ENCODE results near the gene RPS27L.

- no peak for TF ChIP-seq ZFP3 (CRISPR knock-in tag; IDR thresholded peaks at IDR 0.05)
- TF ChIP-seq ZNF8 (CRISPR knock-in tag; IDR thresholded peaks at IDR 0.05): no peak
- no peak for TF ChIP-seq CSRNP3 (CRISPR knock-in tag; IDR thresholded peaks at IDR 0.05)
- no peak for TF ChIP-seq RARB (CRISPR knock-in tag; IDR thresholded peaks at IDR 0.05)
- TF ChIP-seq TCF4 (CRISPR knock-in tag; IDR thresholded peaks at IDR 0.05; ENCODE audit: borderline replicate concordance): no peak
- TF ChIP-seq PATZ1 (CRISPR knock-in tag; IDR thresholded peaks at IDR 0.05; ENCODE audit: borderline replicate concordance): no peak
- no peak for TF ChIP-seq BACH2 (CRISPR knock-in tag; IDR thresholded peaks at IDR 0.05; ENCODE audit: borderline replicate concordance)
- TF ChIP-seq TOX (CRISPR knock-in tag; IDR thresholded peaks at IDR 0.05; ENCODE audit: borderline replicate concordance): no peak
- TF ChIP-seq POU6F1 (CRISPR knock-in tag; IDR thresholded peaks at IDR 0.05; ENCODE audit: borderline replicate concordance, low read depth): no peak
These were observed 41.3 kb upstream of the RPS27L start for GRCh38 chr15:63198371-63199250.

Data from SK-N-SH treated with all-trans-retinoic acid at 6 μM for 48 hours (cell line).